HepG2 (cell line): ENCODE results near the gene IFIH1. TPM values are rescaled to one million over a fixed set of nuclear protein-coding genes. Genes with fewer than 3 reads are reported as not detected.
A peak's percentile ranks its signal among the peaks of the same experiment; 100 is the strongest.

ENCODE experiments used
- ATF1 ChIP-seq: IDR thresholded peaks from 2 replicates; pipeline ENCODE4 v1.6.1; 2016; ENCODE audit warnings: mild to moderate bottlenecking, control low read depth
- DPF2 ChIP-seq: sonication (generic); formaldehyde crosslinking; IDR thresholded peaks from 2 replicates; pipeline ENCODE4 v1.4.0; 2020; ENCODE audit warnings: mild to moderate bottlenecking, low read depth, missing genetic modification reagents, borderline replicate concordance
- FOXP1 ChIP-seq, 2 experiments: fragments of 450-650 bp in 1 of 2; IDR thresholded peaks; 2 replicates each; pipeline ENCODE4 v1.6.1; 2017 to 2018; ENCODE audit warnings: antibody characterized with exemption in 1 of 2
- GABPB1 ChIP-seq: IDR thresholded peaks from 2 replicates; pipeline ENCODE4 v1.6.1; 2016; ENCODE audit warnings: mild to moderate bottlenecking, missing genetic modification reagents, moderate library complexity, missing compliant biosample characterization
- HMG20A ChIP-seq: IDR thresholded peaks from 2 replicates; pipeline ENCODE4 v1.6.1; 2016; ENCODE audit warnings: borderline replicate concordance
- HOXA3 ChIP-seq: sonication (generic); formaldehyde crosslinking; IDR thresholded peaks from 2 replicates; pipeline ENCODE4 v1.5.0; 2020; ENCODE audit warnings: missing genetic modification reagents
- IKZF4 ChIP-seq: sonication (generic); formaldehyde crosslinking; IDR thresholded peaks from 2 replicates; pipeline ENCODE4 v1.5.1; 2020; ENCODE audit warnings: borderline replicate concordance, mild to moderate bottlenecking, low read depth, missing genetic modification reagents; ENCODE audit errors: not compliant biosample characterization
- KDM4B ChIP-seq: sonication (generic); formaldehyde crosslinking; IDR thresholded peaks from 2 replicates; pipeline ENCODE4 v1.4.0; 2020; ENCODE audit warnings: missing genetic modification reagents
- KDM6A ChIP-seq: IDR thresholded peaks from 2 replicates; pipeline ENCODE4 v1.6.1; 2016; ENCODE audit warnings: low read depth
- MTF1 ChIP-seq: sonication (generic); formaldehyde crosslinking; IDR thresholded peaks from 2 replicates; pipeline ENCODE4 v1.5.0; 2020; ENCODE audit warnings: missing genetic modification reagents
- NFE2L1 ChIP-seq: sonication (generic); formaldehyde crosslinking; IDR thresholded peaks from 2 replicates; pipeline ENCODE4 v1.4.0; 2020; ENCODE audit warnings: missing genetic modification reagents, mild to moderate bottlenecking, borderline replicate concordance
- NFIC ChIP-seq: IDR thresholded peaks from 2 replicates; pipeline ENCODE4 v1.6.1; 2012; ENCODE audit warnings: mild to moderate bottlenecking, low read length, inconsistent platforms
- POGZ ChIP-seq: sonication (generic); formaldehyde crosslinking; IDR thresholded peaks from 2 replicates; pipeline ENCODE4 v1.4.0; 2020; ENCODE audit warnings: mild to moderate bottlenecking, missing genetic modification reagents
- YY1 ChIP-seq: IDR thresholded peaks from 2 replicates; pipeline ENCODE4 v1.6.1; 2011; ENCODE audit warnings: low read length, low read depth, moderate library complexity, mild to moderate bottlenecking; ENCODE audit not compliant: insufficient read depth, insufficient replicate concordance
- ZMYM4 ChIP-seq: sonication (generic); formaldehyde crosslinking; IDR thresholded peaks from 2 replicates; pipeline ENCODE4 v1.8.1; 2023; ENCODE audit warnings: mild to moderate bottlenecking, missing genetic modification reagents
- ZNF136 ChIP-seq: sonication (generic); formaldehyde crosslinking; IDR thresholded peaks from 2 replicates; pipeline ENCODE4 v1.8.1; 2022; ENCODE audit warnings: low read depth, mild to moderate bottlenecking, moderate library complexity, missing genetic modification reagents
- ZNF205 ChIP-seq: IDR thresholded peaks from 2 replicates; pipeline ENCODE4 v1.6.1; 2018; ENCODE audit warnings: missing biosample characterization, missing genetic modification reagents
- ZNF253 ChIP-seq: sonication (generic); formaldehyde crosslinking; IDR thresholded peaks from 2 replicates; pipeline ENCODE4 v1.8.0; 2022; ENCODE audit warnings: mild to moderate bottlenecking, missing genetic modification reagents, borderline replicate concordance
- ZNF274 ChIP-seq: sonication (generic); formaldehyde crosslinking; IDR thresholded peaks from 2 replicates; pipeline ENCODE4 v1.5.1; 2020; ENCODE audit warnings: mild to moderate bottlenecking, missing genetic modification reagents
- ZNF317 ChIP-seq: sonication (generic); formaldehyde crosslinking; IDR thresholded peaks from 2 replicates; pipeline ENCODE4 v1.5.0; 2020; ENCODE audit warnings: mild to moderate bottlenecking, missing genetic modification reagents
- ZNF343 ChIP-seq: sonication (generic); formaldehyde crosslinking; IDR thresholded peaks from 2 replicates; pipeline ENCODE4 v1.4.0; 2020; ENCODE audit warnings: mild to moderate bottlenecking, missing genetic modification reagents
- ZNF430 ChIP-seq: sonication (generic); formaldehyde crosslinking; IDR thresholded peaks from 2 replicates; pipeline ENCODE4 v1.9.0; 2021; ENCODE audit warnings: mild to moderate bottlenecking, missing genetic modification reagents
- ZNF431 ChIP-seq: sonication (generic); formaldehyde crosslinking; IDR thresholded peaks from 2 replicates; pipeline ENCODE4 v1.9.0; 2022; ENCODE audit warnings: missing genetic modification reagents, low read depth, mild to moderate bottlenecking, borderline replicate concordance
- ZNF510 ChIP-seq: sonication (generic); formaldehyde crosslinking; IDR thresholded peaks from 2 replicates; pipeline ENCODE4 v1.4.0; 2020; ENCODE audit warnings: low read depth, mild to moderate bottlenecking, missing genetic modification reagents
- polyA plus RNA-seq, 8 experiments: library from polyadenylated mRNA; depleted of rRNA in 3 of 8; stranded (reverse) in 7 of 8; unstranded in 1 of 8; fragments of >200 nt; fragmentation: Illumina TruSeq in 4 of 8; extraction: Trizol in 4 of 8; gene quantifications; 2 replicates each; pipeline versions ENCODE4 v1.2.1 to v1.2.3, GENCODE V29; 2011 to 2016; ENCODE audit warnings: low read depth in 4 of 8, missing spikeins in 1 of 8, mixed read lengths in 1 of 8; ENCODE audit not compliant: insufficient read depth in 1 of 8
- total RNA-seq, 5 experiments: library from RNA; depleted of rRNA; stranded (reverse); fragments of >200 nt; fragmentation: Illumina TruSeq; extraction: Trizol; gene quantifications; 2 replicates each; pipeline ENCODE4 v1.2.3, GENCODE V29; 2016; ENCODE audit warnings: low read depth in 1 of 5
- TF ChIP-seq, protein P1 (sequence below): IDR thresholded peaks from 2 replicates; pipeline ENCODE4 v1.6.1; 2016; ENCODE audit warnings: missing compliant biosample characterization, missing genetic modification reagents, borderline replicate concordance
- TF ChIP-seq, protein P2 (sequence below): sonication (generic); formaldehyde crosslinking; IDR thresholded peaks from 2 replicates; pipeline ENCODE4 v1.5.0; 2020; ENCODE audit warnings: missing genetic modification reagents
- TF ChIP-seq, protein P3 (sequence below): sonication (generic); formaldehyde crosslinking; IDR thresholded peaks from 2 replicates; pipeline ENCODE4 v1.4.0; 2020; ENCODE audit warnings: mild to moderate bottlenecking, missing genetic modification reagents

The IFIH1 gene
- total and polyA plus RNA-seq, 2 of the 13 experiments (the other 11 are each of a cell fraction or from before 2014, with no cell fraction given): 1.5 to 11.5 TPM

DNA sequence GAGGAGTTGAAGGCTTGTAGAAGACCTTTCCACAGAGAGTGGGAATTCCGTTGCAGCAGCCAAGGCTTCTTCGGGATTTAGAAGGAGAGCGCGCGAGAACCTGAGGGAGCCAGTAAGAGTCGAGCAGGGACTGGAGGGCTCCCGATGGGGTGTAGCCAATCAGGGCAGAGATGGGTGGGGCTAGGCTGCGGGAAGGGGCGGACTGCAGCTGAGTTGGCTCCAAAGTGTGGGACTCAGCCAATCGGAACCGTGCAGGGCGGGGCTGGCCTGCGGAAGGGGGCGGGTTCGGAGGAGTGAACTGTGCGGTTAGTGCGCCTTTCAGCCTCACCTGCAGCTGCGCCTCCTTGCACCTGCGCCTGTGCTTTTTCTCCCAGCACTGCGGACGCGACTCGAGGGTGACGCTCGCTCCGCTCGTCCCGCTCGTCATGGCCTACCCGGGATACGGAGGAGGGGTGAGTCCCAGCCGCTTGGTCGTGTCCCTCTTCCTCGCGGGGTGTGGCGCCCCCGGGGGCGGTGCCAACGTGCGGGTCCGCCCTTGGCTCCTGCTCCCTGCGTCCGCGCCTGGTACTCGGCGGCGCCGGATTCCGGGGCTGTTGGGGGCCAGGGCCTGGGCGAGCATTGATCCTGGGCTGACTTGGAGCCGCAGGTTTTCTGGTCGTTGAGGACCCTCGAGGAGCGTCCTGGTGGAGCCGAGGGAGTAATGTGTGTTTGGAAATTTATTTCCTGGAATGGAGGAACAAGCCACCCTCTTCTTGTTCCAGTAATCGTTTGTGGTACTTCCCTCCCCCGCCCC lies 25.5 kb upstream of the IFIH1 start, which contains the start of gene GCA (continued):
- TF ChIP-seq NFE2L1 (CRISPR knock-in tag) (0 out of 2 replicates have a peak, but pooled peaks have one; percentile 81), YY1 (peak; percentile 34), IKZF4 (CRISPR knock-in tag) (peak; percentile 96), ZNF136 (CRISPR knock-in tag) (no peak), HMG20A (CRISPR knock-in tag) (0 out of 2 replicates have a peak, but pooled peaks have one; percentile 25), MTF1 (CRISPR knock-in tag) (no peak), ZNF510 (no peak; the same call in 1 of the 2 replicates), ZNF253 (CRISPR knock-in tag) (0 out of 2 replicates have a peak, but pooled peaks have one; percentile 54), NFIC (no peak), ZNF205 (CRISPR knock-in tag) (peak; percentile 53), HOXA3 (CRISPR knock-in tag) (0 out of 2 replicates have a peak, but pooled peaks have one; percentile 21), KDM6A (CRISPR knock-in tag) (no peak), POGZ (CRISPR knock-in tag) (peak; percentile 98), GABPB1 (CRISPR knock-in tag) (peak; percentile 90), ZNF431 (0 out of 2 replicates have a peak, but pooled peaks have one; percentile 54), ZNF430 (0 out of 2 replicates have a peak, but pooled peaks have one; percentile 92), ZNF274 (CRISPR knock-in tag) (peak; percentile 91), KDM4B (CRISPR knock-in tag) (no peak), ATF1 (CRISPR knock-in tag) (no peak), ZMYM4 (CRISPR knock-in tag) (peak; percentile 100), ZNF343 (peak; percentile 68; the same call in 1 of the 2 replicates), DPF2 (CRISPR knock-in tag) (no peak), ZNF317 (peak; percentile 78), FOXP1 (IDR thresholded peaks at IDR 0.05) (no peak), FOXP1 (CRISPR knock-in tag; IDR thresholded peaks at IDR 0.05) (peak; percentile 15; the same call in 1 of the 2 replicates)
- TF ChIP-seq, protein P1, sequence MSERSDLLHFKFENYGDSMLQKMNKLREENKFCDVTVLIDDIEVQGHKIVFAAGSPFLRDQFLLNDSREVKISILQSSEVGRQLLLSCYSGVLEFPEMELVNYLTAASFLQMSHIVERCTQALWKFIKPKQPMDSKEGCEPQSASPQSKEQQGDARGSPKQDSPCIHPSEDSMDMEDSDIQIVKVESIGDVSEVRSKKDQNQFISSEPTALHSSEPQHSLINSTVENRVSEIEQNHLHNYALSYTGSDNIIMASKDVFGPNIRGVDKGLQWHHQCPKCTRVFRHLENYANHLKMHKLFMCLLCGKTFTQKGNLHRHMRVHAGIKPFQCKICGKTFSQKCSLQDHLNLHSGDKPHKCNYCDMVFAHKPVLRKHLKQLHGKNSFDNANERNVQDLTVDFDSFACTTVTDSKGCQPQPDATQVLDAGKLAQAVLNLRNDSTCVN (CRISPR knock-in tag): peak; percentile 73; the same call in 1 of the 2 replicates
- TF ChIP-seq, protein P2, sequence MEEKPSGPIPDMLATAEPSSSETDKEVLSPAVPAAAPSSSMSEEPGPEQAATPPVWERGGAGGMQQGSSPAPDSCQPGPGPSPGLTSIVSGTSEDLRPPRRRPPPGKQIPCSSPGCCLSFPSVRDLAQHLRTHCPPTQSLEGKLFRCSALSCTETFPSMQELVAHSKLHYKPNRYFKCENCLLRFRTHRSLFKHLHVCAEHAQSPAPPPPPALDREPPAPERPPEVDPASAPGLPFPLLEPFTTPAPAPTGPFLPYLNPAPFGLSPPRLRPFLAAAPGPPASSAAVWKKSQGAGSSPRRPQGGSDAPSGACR (CRISPR knock-in tag): no peak
- TF ChIP-seq, protein P3, sequence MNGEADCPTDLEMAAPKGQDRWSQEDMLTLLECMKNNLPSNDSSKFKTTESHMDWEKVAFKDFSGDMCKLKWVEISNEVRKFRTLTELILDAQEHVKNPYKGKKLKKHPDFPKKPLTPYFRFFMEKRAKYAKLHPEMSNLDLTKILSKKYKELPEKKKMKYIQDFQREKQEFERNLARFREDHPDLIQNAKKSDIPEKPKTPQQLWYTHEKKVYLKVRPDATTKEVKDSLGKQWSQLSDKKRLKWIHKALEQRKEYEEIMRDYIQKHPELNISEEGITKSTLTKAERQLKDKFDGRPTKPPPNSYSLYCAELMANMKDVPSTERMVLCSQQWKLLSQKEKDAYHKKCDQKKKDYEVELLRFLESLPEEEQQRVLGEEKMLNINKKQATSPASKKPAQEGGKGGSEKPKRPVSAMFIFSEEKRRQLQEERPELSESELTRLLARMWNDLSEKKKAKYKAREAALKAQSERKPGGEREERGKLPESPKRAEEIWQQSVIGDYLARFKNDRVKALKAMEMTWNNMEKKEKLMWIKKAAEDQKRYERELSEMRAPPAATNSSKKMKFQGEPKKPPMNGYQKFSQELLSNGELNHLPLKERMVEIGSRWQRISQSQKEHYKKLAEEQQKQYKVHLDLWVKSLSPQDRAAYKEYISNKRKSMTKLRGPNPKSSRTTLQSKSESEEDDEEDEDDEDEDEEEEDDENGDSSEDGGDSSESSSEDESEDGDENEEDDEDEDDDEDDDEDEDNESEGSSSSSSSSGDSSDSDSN (CRISPR knock-in tag): peak; percentile 93
